ENCODE data around the gene KIAA0232.
"Not testable (repeated sequence)": the region's sequence is repeated elsewhere in the genome, so short reads cannot be mapped to it uniquely, and the experiment has no call there.

GRCh38 chr4:6791796-6792195 is 9.3 kb downstream of the KIAA0232 start:
- TF ChIP-seq CTCF (IDR thresholded peaks at IDR 0.05 in 8 of 11, conservative IDR thresholded peaks at IDR 0.05 in 3 of 11); POLR2A (IDR thresholded peaks at IDR 0.05); POLR2AphosphoS5 (IDR thresholded peaks at IDR 0.05): not testable (repeated sequence)
